RWPE1 (cell line): ENCODE measurements around the gene GYPE.
"Not testable (repeated sequence)": the region's sequence is repeated elsewhere in the genome, so short reads cannot be mapped to it uniquely, and the experiment has no call there.

Experiments
- CTCF ChIA-PET: fragments of 350-600 bp; sonication (Branson Sonifier 250); formaldehyde crosslinking; extraction: SDS; loops from one replicate; lab custom pipeline; 2021; lab: Yijun Ruan, JAX
- POLR2A ChIA-PET: fragments of 400-600 bp; formaldehyde crosslinking; extraction: SDS; loops from one replicate; lab custom pipeline; 2020; ENCODE audit warnings: antibody characterized with exemption; ENCODE audit not compliant: low non-redundant PET; lab: Yijun Ruan, JAX
- DNase-seq: peaks from one replicate; pipeline ENCODE4 v3.0.0; 2012; ENCODE audit warnings: low spot score
- H3K27ac ChIP-seq: fragments of 450-650 bp; 2 replicates; pipeline ENCODE4 v1.5.1; 2017
- TF ChIP-seq, protein P1 (sequence below): fragments of 450-650 bp; conservative IDR thresholded peaks from 2 replicates; pipeline ENCODE4 v1.5.1; 2017; ENCODE audit warnings: low read depth, mild to moderate bottlenecking

Gene GYPE

DNA sequence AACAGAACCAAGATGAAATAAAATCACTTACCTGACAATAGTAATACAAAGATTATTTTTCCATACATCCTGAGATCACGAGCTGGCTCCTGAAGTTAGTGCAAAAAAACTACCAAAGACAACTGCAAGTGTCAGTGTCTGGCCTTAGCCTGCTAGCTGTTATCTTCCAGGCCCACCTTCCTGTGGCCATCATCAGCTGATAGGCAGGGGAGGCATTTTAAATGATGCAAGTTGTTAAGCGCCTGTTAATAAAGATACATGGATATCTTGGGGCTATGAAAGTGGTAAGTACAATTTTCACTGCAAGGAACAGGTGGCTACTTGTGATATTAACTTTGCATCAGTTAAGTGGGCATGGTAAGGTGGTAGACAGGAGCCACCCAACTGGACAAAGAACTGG lies at the start of gene GYPE:
Gene GYPE, minus strand, starts transcription at position 120 of the 400 bp plus-strand sequence. Its CDS starts 52 bp downstream, at position 68.
- DNase-seq, CTCF ChIA-PET, POLR2A ChIA-PET, H3K27ac ChIP-seq: not testable (repeated sequence)

DNA sequence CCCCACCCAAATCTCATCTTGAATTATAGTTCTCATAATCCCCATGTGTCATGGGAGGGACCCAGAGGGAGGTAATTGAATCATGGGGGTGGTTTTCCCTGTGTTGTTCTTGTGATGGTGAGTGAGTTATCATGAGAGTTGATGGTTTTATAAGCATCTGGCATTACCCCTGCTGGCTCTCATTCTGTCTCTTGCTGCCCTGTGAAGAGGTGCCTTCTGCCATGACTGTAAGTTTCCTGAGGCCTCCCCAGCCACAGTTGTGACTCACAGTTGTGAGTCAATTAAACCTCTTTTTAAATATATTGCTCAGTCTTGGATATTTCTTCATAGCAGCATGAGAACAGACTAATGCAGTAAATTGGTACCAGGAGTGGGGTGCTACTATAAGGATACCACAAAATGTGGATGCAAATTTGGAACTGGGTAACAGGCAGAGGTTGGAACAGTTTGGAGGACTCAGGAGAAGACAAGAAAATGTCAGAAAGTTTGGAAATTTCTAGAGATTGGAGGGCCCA lies 46.2 kb upstream of the GYPE start:
- POLR2A ChIA-PET, DNase-seq, CTCF ChIA-PET, H3K27ac ChIP-seq: not testable (repeated sequence)

GRCh38 chr4:143950967-143951366 lies 45.6 kb upstream of the GYPE start:
- DNase-seq, CTCF ChIA-PET, POLR2A ChIA-PET, H3K27ac ChIP-seq: not testable (repeated sequence)

- CTCF ChIA-PET, DNase-seq, H3K27ac ChIP-seq, POLR2A ChIA-PET: not testable (repeated sequence)
Measured at GRCh38 chr4:143950185-143950584, 44.8 kb upstream of the GYPE start.

GRCh38 chr4:143947493-143947892 lies 42.1 kb upstream of the GYPE start:
- DNase-seq, CTCF ChIA-PET, H3K27ac ChIP-seq, POLR2A ChIA-PET: not testable (repeated sequence)

DNA sequence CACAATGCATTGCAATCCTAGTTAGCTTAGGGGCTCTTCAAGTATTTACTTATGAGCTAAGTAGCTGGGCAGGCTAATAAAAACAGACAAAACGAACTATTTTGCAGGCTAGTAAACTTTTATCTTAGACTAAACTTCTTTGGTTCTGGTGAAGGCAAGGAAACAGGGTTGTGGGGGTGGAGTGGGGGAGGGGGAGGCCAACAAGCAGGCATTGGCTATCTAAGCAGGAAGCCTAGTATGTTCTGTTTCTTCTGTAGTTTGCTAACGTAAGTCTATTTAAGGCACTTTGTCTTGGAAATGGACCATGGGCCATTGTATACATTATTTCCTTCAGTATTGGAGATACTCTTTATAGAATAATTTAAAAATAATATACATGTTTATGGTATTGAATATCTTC lies 35.3 kb upstream of the GYPE start:
- H3K27ac ChIP-seq, CTCF ChIA-PET, POLR2A ChIA-PET, DNase-seq: not testable (repeated sequence)

DNA sequence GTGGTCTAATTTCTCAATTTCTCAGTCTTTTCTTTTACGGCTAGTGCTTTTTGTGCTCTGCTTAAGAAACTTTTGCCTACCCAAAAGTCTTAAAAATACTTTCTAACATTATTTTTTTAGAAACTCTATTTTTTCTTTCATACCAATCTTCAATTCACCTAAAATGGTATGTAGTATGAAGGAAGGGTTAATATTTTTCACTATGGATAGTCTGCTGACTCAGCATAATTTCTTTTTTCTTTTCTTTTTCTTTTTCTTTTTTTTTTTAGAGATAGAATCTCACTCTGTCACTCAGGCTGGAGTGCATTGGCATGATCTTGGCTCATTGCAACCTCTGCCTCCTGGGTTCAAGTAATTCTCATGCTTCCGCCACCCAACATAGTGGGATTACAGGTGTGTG lies 34.2 kb upstream of the GYPE start:
- TF ChIP-seq, protein P1, sequence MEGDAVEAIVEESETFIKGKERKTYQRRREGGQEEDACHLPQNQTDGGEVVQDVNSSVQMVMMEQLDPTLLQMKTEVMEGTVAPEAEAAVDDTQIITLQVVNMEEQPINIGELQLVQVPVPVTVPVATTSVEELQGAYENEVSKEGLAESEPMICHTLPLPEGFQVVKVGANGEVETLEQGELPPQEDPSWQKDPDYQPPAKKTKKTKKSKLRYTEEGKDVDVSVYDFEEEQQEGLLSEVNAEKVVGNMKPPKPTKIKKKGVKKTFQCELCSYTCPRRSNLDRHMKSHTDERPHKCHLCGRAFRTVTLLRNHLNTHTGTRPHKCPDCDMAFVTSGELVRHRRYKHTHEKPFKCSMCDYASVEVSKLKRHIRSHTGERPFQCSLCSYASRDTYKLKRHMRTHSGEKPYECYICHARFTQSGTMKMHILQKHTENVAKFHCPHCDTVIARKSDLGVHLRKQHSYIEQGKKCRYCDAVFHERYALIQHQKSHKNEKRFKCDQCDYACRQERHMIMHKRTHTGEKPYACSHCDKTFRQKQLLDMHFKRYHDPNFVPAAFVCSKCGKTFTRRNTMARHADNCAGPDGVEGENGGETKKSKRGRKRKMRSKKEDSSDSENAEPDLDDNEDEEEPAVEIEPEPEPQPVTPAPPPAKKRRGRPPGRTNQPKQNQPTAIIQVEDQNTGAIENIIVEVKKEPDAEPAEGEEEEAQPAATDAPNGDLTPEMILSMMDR: no peak
- POLR2A ChIA-PET: no interaction called here
- DNase-seq: no peak
- CTCF ChIA-PET: no interaction called here
- H3K27ac ChIP-seq: no peak overlapping the region

DNA sequence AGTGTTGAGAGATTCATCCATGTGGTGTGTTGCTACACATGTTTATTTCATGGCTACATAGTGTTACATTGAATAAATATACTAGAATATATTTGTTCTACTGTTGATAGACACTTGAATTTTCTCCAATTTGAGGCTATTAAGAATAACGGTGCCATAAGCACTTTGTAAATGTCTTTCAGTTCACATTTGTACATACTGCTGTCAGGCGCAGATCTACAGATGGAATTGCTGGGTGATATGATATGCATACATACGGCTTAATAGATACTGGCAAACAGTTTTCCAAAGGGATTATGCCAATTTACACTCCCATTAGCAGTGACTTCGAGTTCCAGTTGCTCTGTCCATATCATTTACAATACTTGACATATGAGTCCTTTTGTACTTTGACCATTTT lies 33.5 kb upstream of the GYPE start:
- DNase-seq, CTCF ChIA-PET, POLR2A ChIA-PET, H3K27ac ChIP-seq: not testable (repeated sequence)

- no peak for DNase-seq
- TF ChIP-seq, protein P1: no peak
- H3K27ac ChIP-seq: no peak overlapping the region
- POLR2A ChIA-PET: no interaction called here
- CTCF ChIA-PET: no interaction called here
Measured at GRCh38 chr4:143921181-143921580, 15.8 kb upstream of the GYPE start.

DNA sequence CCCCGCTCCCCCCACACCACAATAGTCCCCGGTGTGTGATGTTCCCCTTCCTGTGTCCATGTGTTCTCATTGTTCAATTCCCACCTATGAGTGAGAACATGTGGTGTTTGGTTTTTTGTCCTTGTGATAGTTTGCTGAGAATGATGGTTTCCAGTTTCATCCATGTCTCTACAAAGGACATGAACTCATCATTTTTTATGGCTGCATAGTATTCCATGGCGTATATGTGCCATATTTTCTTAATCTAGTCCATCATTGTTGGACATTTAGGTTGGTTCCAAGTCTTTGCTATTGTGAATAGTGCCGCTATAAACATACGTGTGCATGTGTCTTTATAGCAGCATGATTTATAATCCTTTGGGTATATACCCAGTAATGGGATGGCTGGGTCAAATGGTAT lies 11.1 kb upstream of the GYPE start:
- CTCF ChIA-PET: not testable (repeated sequence)

GRCh38 chr4:143912478-143912877 lies 7.1 kb upstream of the GYPE start:
- CTCF ChIA-PET, H3K27ac ChIP-seq, DNase-seq, POLR2A ChIA-PET: not testable (repeated sequence)

More for the DNA sequence above, 11.1 kb upstream of the GYPE start:
- H3K27ac ChIP-seq, POLR2A ChIA-PET, DNase-seq: not testable (repeated sequence)

DNA sequence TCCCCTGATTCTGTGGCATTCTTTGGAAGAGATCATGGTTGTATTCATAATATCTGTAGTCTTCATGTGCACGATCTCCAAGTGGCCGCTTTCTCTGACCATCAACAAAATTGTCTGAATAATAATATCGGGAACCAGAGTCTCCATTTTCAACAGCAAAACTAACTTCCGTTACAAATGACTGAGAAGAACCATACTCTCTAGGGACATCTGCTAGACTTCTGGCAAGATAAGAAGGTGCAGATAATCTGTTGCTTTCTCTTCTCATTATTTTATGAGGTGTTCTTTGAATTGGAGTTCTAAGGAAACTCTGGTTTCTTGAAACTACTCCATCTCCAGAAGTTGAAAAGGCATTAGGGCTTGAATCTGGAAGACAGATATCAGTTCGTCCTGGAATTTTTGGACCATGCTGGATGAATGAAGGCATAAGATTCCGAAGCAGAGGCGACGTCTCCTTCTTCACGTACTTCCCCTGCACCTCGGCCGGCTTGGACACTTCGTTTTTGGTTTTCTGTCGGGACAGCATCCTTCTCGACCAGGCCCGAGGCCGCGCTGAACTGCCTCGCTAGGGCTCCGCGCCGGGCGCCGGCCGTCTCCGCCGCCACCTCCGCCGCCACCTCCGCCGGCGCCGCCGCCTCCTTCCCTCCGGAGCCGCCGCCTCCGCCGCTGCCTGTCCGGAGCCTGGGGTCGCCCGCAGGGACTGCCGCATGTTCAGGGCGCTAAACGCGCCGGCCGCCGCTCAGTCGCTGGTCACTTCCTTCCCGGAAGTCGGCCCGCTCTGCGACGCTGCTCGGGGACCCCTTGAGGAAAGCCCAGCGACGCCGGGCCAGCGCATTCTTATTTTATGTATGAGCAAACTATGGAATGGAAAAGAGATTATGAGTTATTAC lies 6.4 kb upstream of the GYPE start:
- POLR2A ChIA-PET, H3K27ac ChIP-seq, CTCF ChIA-PET, DNase-seq: not testable (repeated sequence)

DNA sequence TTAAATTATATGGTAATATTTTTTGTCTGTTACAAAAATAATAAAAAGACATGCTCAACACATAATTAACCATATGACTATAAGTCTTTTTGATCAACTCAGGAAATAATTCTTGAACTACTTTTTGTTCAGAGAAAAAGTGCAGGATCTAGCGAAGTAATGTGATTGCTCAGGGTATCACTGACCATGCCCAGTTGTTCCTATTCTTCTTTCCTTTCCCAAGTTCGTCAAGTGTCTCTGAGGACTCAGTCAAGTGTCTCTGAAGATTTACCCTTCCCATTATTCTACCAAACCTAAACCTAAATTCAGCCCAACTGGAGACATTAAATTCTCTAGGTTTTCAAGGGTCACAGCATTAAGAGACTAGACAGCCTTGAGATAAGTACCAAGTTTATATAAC lies 5.5 kb upstream of the GYPE start:
- H3K27ac ChIP-seq, CTCF ChIA-PET, POLR2A ChIA-PET, DNase-seq: not testable (repeated sequence)
